Left colon (tissue), 2 donors: ENCODE results near the gene GPI. TPM values are rescaled to one million over a fixed set of nuclear protein-coding genes. Genes with fewer than 3 reads are reported as not detected.
A peak's percentile ranks its signal among the peaks of the same experiment; 100 is the strongest.

Source experiments
- ATAC-seq: fragments of 200-7000 bp; cut with Tn5 transposase; one replicate; pipeline ENCODE4 v1.9.1; 2020; ENCODE audit warnings: mild to moderate bottlenecking, moderate library complexity
- DNase-seq, 2 donors: peaks; one replicate each; pipeline ENCODE4 v3.0.0-alpha.2; 2020
- intact Hi-C, 2 donors: fragments of 100-400 bp; cut with DNase I in 1 of 2; cut with micrococcal nuclease in 1 of 2; formaldehyde crosslinking; loops; one replicate each; pipeline versions ENCODE4 v1.11.2 to v1.14.0; 2022; cut with DNase I, micrococcal nuclease
- total RNA-seq, 2 donors: library from RNA; stranded (reverse); fragmentation: NEBNext Ultra II Directional; extraction: Animal tissue kit (Norgen Biotek cat#: 25700); gene quantifications; one replicate each; pipeline ENCODE4 v1.2.1, GENCODE V29; 2021
- donor health status: DM: no; HTN: no; CAD: no.
- donor health status: DM: yes; HTN: yes; CAD: no.

The GPI gene
- total RNA-seq, 2 donors from 2014 or later, result 265 to 364 TPM

- DNase-seq (no peak), ATAC-seq (no peak)
- intact Hi-C loops, result no loop called here
These were observed 29.1 kb upstream of the GPI start for GRCh38 chr19:34335914-34336313.

GRCh38 chr19:34336781-34337271, 28.2 kb upstream of the GPI start:
- peak; percentile 44 for ATAC-seq
- intact Hi-C loops, result no loop called here
- DNase-seq, result peak in 1 of 2 donors; percentile 40

- ATAC-seq (no peak), DNase-seq (no peak)
- intact Hi-C loops, result no loop called here
These were observed 27.3 kb upstream of the GPI start for GRCh38 chr19:34337739-34338138.

GRCh38 chr19:34341935-34342680, 22.9 kb upstream of the GPI start:
- intact Hi-C loops, result no loop called here
- DNase-seq (no peak), ATAC-seq (no peak)

- intact Hi-C loops, result no loop called here
- no peak for ATAC-seq
- no peak for DNase-seq
These were observed 21.2 kb upstream of the GPI start for GRCh38 chr19:34343751-34344150.

- intact Hi-C loops, result no loop called here
- ATAC-seq, result peak; percentile 94
- peak; percentile 43 to 84 for DNase-seq
These were observed 19.0 kb upstream of the GPI start for GRCh38 chr19:34345947-34346351.

- ATAC-seq (no peak), DNase-seq (no peak)
- intact Hi-C loops, result no loop called here
These were observed 17.3 kb upstream of the GPI start for GRCh38 chr19:34347561-34348165.

- no peak for ATAC-seq
- intact Hi-C loops, result no loop called here
- no peak for DNase-seq
These were observed 16.0 kb upstream of the GPI start for GRCh38 chr19:34348899-34349487.

GRCh38 chr19:34350161-34350561, 14.8 kb upstream of the GPI start:
- intact Hi-C loops, result no loop called here
- DNase-seq, result no peak
- ATAC-seq, result no peak

- intact Hi-C loops, result no loop called here
- ATAC-seq, result peak; percentile 10
- DNase-seq, result no peak
These were observed 13.6 kb upstream of the GPI start for GRCh38 chr19:34351382-34351826.

GRCh38 chr19:34353546-34353945, 11.4 kb upstream of the GPI start:
- DNase-seq, result no peak
- intact Hi-C loops, result no loop called here
- peak; percentile 20 for ATAC-seq

GRCh38 chr19:34355201-34355600, 9.8 kb upstream of the GPI start:
- DNase-seq (no peak), ATAC-seq (no peak)
- intact Hi-C loops, result no loop called here

- intact Hi-C loops, result no loop called here
- DNase-seq, result no peak
- no peak for ATAC-seq
These were observed 8.1 kb upstream of the GPI start for GRCh38 chr19:34356875-34357274.

GRCh38 chr19:34357431-34357830, 7.6 kb upstream of the GPI start:
- DNase-seq (no peak), ATAC-seq (no peak)
- intact Hi-C loops, result no loop called here

- ATAC-seq, result peak; percentile 93
- DNase-seq, result peak; percentile 97
- intact Hi-C loops, result no loop called here
These were observed 5.6 kb upstream of the GPI start for GRCh38 chr19:34359140-34359953.

GRCh38 chr19:34359954-34360315, 5.1 kb upstream of the GPI start:
- no peak for DNase-seq
- ATAC-seq, result no peak
- intact Hi-C loops, result no loop called here

GRCh38 chr19:34360354-34360909, 4.6 kb upstream of the GPI start:
- no peak for DNase-seq
- no peak for ATAC-seq
- intact Hi-C loops, result no loop called here

- intact Hi-C loops, result no loop called here
- ATAC-seq (no peak), DNase-seq (no peak)
These were observed 2.3 kb upstream of the GPI start for GRCh38 chr19:34362679-34363069.

GRCh38 chr19:34363094-34363493, 1.9 kb upstream of the GPI start:
- DNase-seq, result no peak
- ATAC-seq, result no peak
- intact Hi-C loops, result no loop called here
